OCI-M1 (cell line): ENCODE results near the gene MRLN.
"Not testable (repeated sequence)": the region's sequence is repeated elsewhere in the genome, so short reads cannot be mapped to it uniquely, and the experiment has no call there.

ENCODE experiments used
- DNase-seq: peaks from one replicate; lab custom pipeline; 2025; lab: John Stamatoyannopoulos, UW

Gene MRLN

GRCh38 chr10:59753267-59753666 lies at the start of gene MRLN:
Gene MRLN, minus strand, starts transcription at chr10:59753455.
- no peak for DNase-seq

GRCh38 chr10:59801171-59801570 lies 47.9 kb upstream of the MRLN start:
- DNase-seq, result no peak

- DNase-seq, result no peak
These were observed 46.2 kb upstream of the MRLN start for GRCh38 chr10:59799421-59799820.

GRCh38 chr10:59793919-59794318 lies 40.7 kb upstream of the MRLN start:
- DNase-seq, result no peak

- DNase-seq, result no peak
These were observed 39.6 kb upstream of the MRLN start for GRCh38 chr10:59792812-59793211.

- DNase-seq, result no peak
These were observed 38.3 kb upstream of the MRLN start for GRCh38 chr10:59791601-59792000.

GRCh38 chr10:59790080-59790479 lies 36.8 kb upstream of the MRLN start:
- DNase-seq, result not testable (repeated sequence)

GRCh38 chr10:59788914-59789313 lies 35.7 kb upstream of the MRLN start:
- DNase-seq, result not testable (repeated sequence)

- DNase-seq, result not testable (repeated sequence)
These were observed 33.8 kb upstream of the MRLN start for GRCh38 chr10:59787032-59787431.

- not testable (repeated sequence) for DNase-seq
These were observed 32.2 kb upstream of the MRLN start for GRCh38 chr10:59785476-59785875.

- no peak for DNase-seq
These were observed 28.3 kb upstream of the MRLN start for GRCh38 chr10:59781511-59781910.

- no peak for DNase-seq
These were observed 26.7 kb upstream of the MRLN start for GRCh38 chr10:59779756-59780533.

- DNase-seq, result no peak
These were observed 21.2 kb upstream of the MRLN start for GRCh38 chr10:59774451-59774850.

- no peak for DNase-seq
These were observed 19.8 kb upstream of the MRLN start for GRCh38 chr10:59773088-59773487.

- no peak for DNase-seq
These were observed 18.0 kb upstream of the MRLN start for GRCh38 chr10:59771162-59771807.

GRCh38 chr10:59770689-59771088 lies 17.4 kb upstream of the MRLN start:
- no peak for DNase-seq

GRCh38 chr10:59762505-59762904 lies 9.2 kb upstream of the MRLN start:
- DNase-seq, result no peak

GRCh38 chr10:59757966-59758365 lies 4.7 kb upstream of the MRLN start:
- DNase-seq, result peak; percentile 16

GRCh38 chr10:59754951-59755350 lies 1.7 kb upstream of the MRLN start:
- DNase-seq, result no peak

- DNase-seq, result no peak
These were observed 846 bp downstream of the MRLN start for GRCh38 chr10:59752278-59752940.

GRCh38 chr10:59750155-59750945 lies 2.9 kb downstream of the MRLN start:
- DNase-seq, result no peak

GRCh38 chr10:59748834-59749233 lies 4.4 kb downstream of the MRLN start:
- DNase-seq, result no peak
